ENCODE data around the gene CNTNAP2. TPM values are rescaled to one million over a fixed set of nuclear protein-coding genes. Genes with fewer than 3 reads are reported as not detected.

Gene CNTNAP2
- total RNA-seq, 1 experiment from 2014 or later = 60.0 TPM

- CTCF ChIA-PET = no interaction called here
- intact Hi-C loops (cut with micrococcal nuclease; ENCODE audit: unreplicated experiment) = no loop called here
- H3K36me3 ChIP-seq (ENCODE audit: insufficient read depth, low read length, poor library complexity, severe bottlenecking) = no peaks in the 10 kb centered on the region
- H3K4me1 ChIP-seq (ENCODE audit: insufficient read depth, low read length, poor library complexity, severe bottlenecking) = no peaks in the 10 kb centered on the region
- H3K9me3 ChIP-seq (ENCODE audit: low read depth, low read length, poor library complexity, severe bottlenecking) = no peaks in the 10 kb centered on the region
- POLR2A ChIA-PET (ENCODE audit: low non-redundant PET) = no interaction called here
- DNase-seq (ENCODE audit: low spot score) = no peak
- no peak overlapping the region for H3K27ac ChIP-seq (ENCODE audit: low read depth, low read length, poor library complexity, severe bottlenecking)
- H3K27me3 ChIP-seq (replicated peaks; ENCODE audit: insufficient read depth, low read depth, low read length, poor library complexity) = no peaks in the 10 kb centered on the region
- BruUV-seq (replicated peaks) = no TSS peak
- no peak for TF ChIP-seq CTCF (conservative IDR thresholded peaks at IDR 0.05; ENCODE audit: low read depth, low read length)
- no peak for TF ChIP-seq EZH2 (IDR thresholded peaks at IDR 0.05; ENCODE audit: borderline replicate concordance, low read depth, low read length, poor library complexity, severe bottlenecking)
- H3K4me3 ChIP-seq (ENCODE audit: low read depth, low read length, poor library complexity, severe bottlenecking) = no peak overlapping the region
Observed at GRCh38 chr7:146126767-146127509, 10.3 kb downstream of the CNTNAP2 start.

GRCh38 chr7:146129296-146129695 lies 12.7 kb downstream of the CNTNAP2 start:
- Histone ChIP-seq H3K4me3 (ENCODE audit: low read depth, low read length, poor library complexity, severe bottlenecking) (no peak overlapping the region), H3K4me1 (ENCODE audit: insufficient read depth, low read length, poor library complexity, severe bottlenecking) (no peaks in the 10 kb centered on the region), H3K27ac (ENCODE audit: low read depth, low read length, poor library complexity, severe bottlenecking) (no peak overlapping the region), H3K27me3 (replicated peaks; ENCODE audit: insufficient read depth, low read depth, low read length, poor library complexity) (no peaks in the 10 kb centered on the region), H3K9me3 (ENCODE audit: low read depth, low read length, poor library complexity, severe bottlenecking) (no peaks in the 10 kb centered on the region), H3K36me3 (ENCODE audit: insufficient read depth, low read length, poor library complexity, severe bottlenecking) (no peaks in the 10 kb centered on the region)
- BruUV-seq (replicated peaks) = no TSS peak
- no peak for DNase-seq (ENCODE audit: low spot score)
- ChIA-PET CTCF (no interaction called here), POLR2A (ENCODE audit: low non-redundant PET) (no interaction called here)
- intact Hi-C loops (cut with micrococcal nuclease; ENCODE audit: unreplicated experiment) = no loop called here
- TF ChIP-seq CTCF (conservative IDR thresholded peaks at IDR 0.05; ENCODE audit: low read depth, low read length) (no peak), EZH2 (IDR thresholded peaks at IDR 0.05; ENCODE audit: borderline replicate concordance, low read depth, low read length, poor library complexity, severe bottlenecking) (no peak)

- no peaks in the 10 kb centered on the region for H3K36me3 ChIP-seq (ENCODE audit: insufficient read depth, low read length, poor library complexity, severe bottlenecking)
- intact Hi-C loops (cut with micrococcal nuclease; ENCODE audit: unreplicated experiment) = no loop called here
- no peak overlapping the region for H3K27ac ChIP-seq (ENCODE audit: low read depth, low read length, poor library complexity, severe bottlenecking)
- no peak overlapping the region for H3K4me3 ChIP-seq (ENCODE audit: low read depth, low read length, poor library complexity, severe bottlenecking)
- ChIA-PET POLR2A (ENCODE audit: low non-redundant PET) (no interaction called here), CTCF (no interaction called here)
- no TSS peak for BruUV-seq (replicated peaks)
- DNase-seq (ENCODE audit: low spot score) = no peak
- H3K27me3 ChIP-seq (replicated peaks; ENCODE audit: insufficient read depth, low read depth, low read length, poor library complexity) = no peaks in the 10 kb centered on the region
- H3K9me3 ChIP-seq (ENCODE audit: low read depth, low read length, poor library complexity, severe bottlenecking) = no peaks in the 10 kb centered on the region
- H3K4me1 ChIP-seq (ENCODE audit: insufficient read depth, low read length, poor library complexity, severe bottlenecking) = no peaks in the 10 kb centered on the region
- no peak for TF ChIP-seq EZH2 (IDR thresholded peaks at IDR 0.05; ENCODE audit: borderline replicate concordance, low read depth, low read length, poor library complexity, severe bottlenecking)
- no peak for TF ChIP-seq CTCF (conservative IDR thresholded peaks at IDR 0.05; ENCODE audit: low read depth, low read length)
Observed at GRCh38 chr7:146129997-146130396, 13.4 kb downstream of the CNTNAP2 start.
